Measurements from ENCODE around the gene NCKAP5.
A peak's percentile ranks its signal among the peaks of the same experiment; 100 is the strongest.

Gene NCKAP5

DNA sequence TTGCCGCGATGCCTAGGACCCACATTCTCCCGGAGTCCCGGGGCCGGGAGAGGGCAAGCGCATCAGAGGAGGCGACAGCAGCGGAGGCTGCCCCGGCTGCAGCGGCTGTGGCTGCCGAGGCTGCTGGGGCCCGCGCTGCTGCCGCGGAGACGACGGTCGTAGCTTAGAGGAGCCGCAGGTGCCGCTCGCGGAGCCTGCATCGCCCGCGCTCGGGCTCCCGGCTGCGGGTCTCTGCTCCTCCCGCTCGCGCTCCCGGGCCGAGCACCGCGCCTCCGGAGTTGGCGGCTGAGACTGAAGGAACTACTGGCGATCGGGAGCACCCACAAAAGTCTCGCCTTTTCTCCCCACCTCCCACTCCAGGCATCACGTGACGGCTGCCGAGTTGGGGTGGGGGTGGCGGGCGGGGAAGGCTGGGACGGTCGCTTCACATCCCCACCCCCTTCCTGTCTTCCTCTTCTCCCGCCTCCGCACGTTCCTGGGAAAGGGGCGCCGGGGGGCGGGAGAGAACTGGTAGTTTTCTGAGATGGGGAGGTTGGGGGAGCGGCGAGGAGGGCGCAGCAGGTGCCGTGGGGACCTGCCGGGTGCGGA lies 898.3 kb downstream of the NCKAP5 start, which contains the start of gene LYPD1:
Gene LYPD1 (minus strand): TSS at position 298 of the 588 bp plus-strand sequence. CDS start 273 bp downstream, at position 25.
- Histone ChIP-seq H3K9ac (ENCODE audit: low read length) (peak within 1 kb of the TSS; percentile 65), H4K5ac (ENCODE audit: low read length) (no peak within 1 kb of the TSS), H3K4ac (ENCODE audit: low read depth, low read length) (no peak within 1 kb of the TSS), H3K4me3 (ENCODE audit: low read length) (peak within 1 kb of the TSS; percentile 40), H2AK5ac (ENCODE audit: low read length) (no peak within 1 kb of the TSS), H2BK5ac (ENCODE audit: low read length) (no peak within 1 kb of the TSS), H3K4me2 (ENCODE audit: low read length) (peak within 1 kb of the TSS; percentile 90), H2BK120ac (ENCODE audit: low read depth, low read length) (no peak within 1 kb of the TSS), H3K18ac (ENCODE audit: low read length) (peak within 1 kb of the TSS; percentile 19), H3K27ac (ENCODE audit: low read depth, low read length) (peak within 1 kb of the TSS; percentile 33), H3K79me1 (ENCODE audit: low read length) (no peaks in the 10 kb centered on the region), H4K8ac (ENCODE audit: low read depth, low read length) (no peak within 1 kb of the TSS), H3K79me2 (ENCODE audit: control insufficient read depth, insufficient read depth, low read length) (no peaks in the 10 kb centered on the region), H3K56ac (ENCODE audit: low read length) (peak within 1 kb of the TSS; percentile 84), H3K36me3 (ENCODE audit: control insufficient read depth, insufficient read depth, low read length) (no peaks in the 10 kb centered on the region), H3K23ac (ENCODE audit: low read length) (peak within 1 kb of the TSS; percentile 92), H3K27me3 (ENCODE audit: insufficient read depth, low read length, poor library complexity) (no peaks in the 10 kb centered on the region), H3K4me1 (ENCODE audit: control insufficient read depth, low read depth, low read length) (peaks cover 11% of the 10 kb centered on the region), H2BK15ac (replicated peaks; ENCODE audit: low read depth) (no peak within 1 kb of the TSS)
- DNase-seq, result peak; percentile 76
- WGBS (ENCODE audit: extremely low coverage, insufficient coverage, low lambda C conversion rate), result no CpG with 5 or more reads among the region's 59 CpGs

DNA sequence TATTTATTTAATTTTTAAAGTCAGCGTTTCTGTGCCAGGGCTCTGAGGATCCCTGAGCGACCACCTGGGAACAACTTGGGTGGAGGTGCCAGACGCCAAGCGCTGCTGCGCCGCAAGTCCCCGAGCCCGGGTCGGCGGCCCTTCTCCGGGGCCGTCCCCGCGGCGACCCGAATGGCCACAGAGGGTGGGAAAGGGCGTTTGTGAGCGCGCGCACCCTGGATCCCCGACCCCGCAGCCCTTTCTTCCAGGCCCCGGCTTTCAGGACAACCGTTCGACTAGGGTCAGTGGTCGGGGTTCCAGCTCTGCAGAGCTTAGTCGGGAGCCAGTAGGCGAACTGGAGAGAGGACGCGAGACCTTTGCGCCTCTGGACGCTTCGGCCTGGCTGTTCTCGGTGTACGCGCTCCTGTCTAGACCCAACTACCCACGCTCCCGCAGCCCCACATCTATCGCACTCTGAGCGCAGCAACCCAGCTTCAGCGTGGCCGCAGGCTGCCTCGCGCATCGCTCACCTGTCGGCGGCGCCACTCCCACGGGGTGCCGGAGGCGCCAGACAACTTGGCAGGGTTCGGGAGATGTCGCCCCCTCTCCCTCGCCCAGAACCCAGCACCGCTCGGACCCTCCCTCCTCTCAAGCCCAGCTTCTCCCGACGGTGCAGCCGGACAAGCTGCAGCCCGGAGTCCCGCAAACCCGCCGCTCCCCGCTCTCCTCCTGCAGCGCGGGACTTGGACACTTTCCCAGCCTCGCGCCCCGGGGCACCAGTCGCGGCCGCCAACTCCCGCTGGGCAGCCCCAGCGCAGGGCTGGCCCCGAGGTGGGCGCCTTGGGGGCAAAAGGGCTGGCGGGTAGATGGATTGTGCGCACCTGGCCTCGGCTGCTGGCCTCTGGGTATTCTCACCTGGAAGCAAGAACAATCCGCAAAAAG lies 899.0 kb downstream of the NCKAP5 start:
- Histone ChIP-seq H2BK15ac (replicated peaks; ENCODE audit: low read depth) (no peak overlapping the region), H3K79me2 (ENCODE audit: control insufficient read depth, insufficient read depth, low read length) (no peaks in the 10 kb centered on the region), H3K27me3 (ENCODE audit: insufficient read depth, low read length, poor library complexity) (no peaks in the 10 kb centered on the region)

DNA sequence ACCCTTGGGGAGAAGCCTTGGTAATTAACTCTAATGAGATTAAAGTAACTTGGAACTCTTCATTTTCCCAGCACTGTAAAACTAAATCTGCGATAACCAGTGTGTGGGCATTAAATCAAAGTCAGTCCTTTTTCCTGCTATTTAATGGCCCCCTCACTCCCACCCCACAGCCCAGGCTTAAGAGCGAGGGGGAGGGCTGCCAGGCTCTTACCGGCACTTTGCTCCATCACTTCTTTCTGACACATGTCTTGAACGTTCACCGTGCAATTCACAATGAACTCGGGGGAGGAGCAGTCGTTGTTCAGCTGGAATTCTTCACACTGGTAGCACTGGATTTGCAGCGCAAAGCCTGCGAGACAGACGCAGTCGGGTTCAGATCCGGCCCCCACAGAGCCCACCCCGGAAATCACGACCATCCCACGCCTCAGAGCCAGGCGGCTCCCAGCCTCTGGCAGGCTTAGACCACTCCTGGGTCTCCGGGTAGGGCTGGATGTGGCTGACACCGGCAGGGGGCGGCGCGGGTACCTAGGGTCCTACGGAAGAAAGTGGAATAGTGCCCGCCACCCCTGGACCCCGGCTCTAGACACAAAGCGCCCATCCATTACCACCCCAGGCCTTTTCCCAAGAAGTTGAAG lies 900.0 kb downstream of the NCKAP5 start:
- Histone ChIP-seq H3K27me3 (ENCODE audit: insufficient read depth, low read length, poor library complexity) (no peaks in the 10 kb centered on the region), H4K5ac (ENCODE audit: low read length) (no peak overlapping the region), H3K4ac (ENCODE audit: low read depth, low read length) (no peak overlapping the region), H3K9ac (ENCODE audit: low read length) (peak overlapping the region; percentile 29), H3K36me3 (ENCODE audit: control insufficient read depth, insufficient read depth, low read length) (no peaks in the 10 kb centered on the region), H3K27ac (ENCODE audit: low read depth, low read length) (no peak overlapping the region), H3K56ac (ENCODE audit: low read length) (peak overlapping the region; percentile 74), H3K23ac (ENCODE audit: low read length) (no peak overlapping the region), H2BK15ac (replicated peaks; ENCODE audit: low read depth) (no peak overlapping the region), H3K79me2 (ENCODE audit: control insufficient read depth, insufficient read depth, low read length) (no peaks in the 10 kb centered on the region), H3K4me3 (ENCODE audit: low read length) (no peak overlapping the region), H3K4me2 (ENCODE audit: low read length) (peak overlapping the region; percentile 90), H3K4me1 (ENCODE audit: control insufficient read depth, low read depth, low read length) (peaks cover 11% of the 10 kb centered on the region), H3K18ac (ENCODE audit: low read length) (peak overlapping the region; percentile 19), H3K79me1 (ENCODE audit: low read length) (no peaks in the 10 kb centered on the region), H2BK120ac (ENCODE audit: low read depth, low read length) (no peak overlapping the region), H2BK5ac (ENCODE audit: low read length) (no peak overlapping the region), H2AK5ac (ENCODE audit: low read length) (no peak overlapping the region), H4K8ac (ENCODE audit: low read depth, low read length) (no peak overlapping the region)
- DNase-seq, result peak; percentile 70
- no CpG with 5 or more reads among the region's 25 CpGs for WGBS (ENCODE audit: extremely low coverage, insufficient coverage, low lambda C conversion rate)

More for the DNA sequence above, 899.0 kb downstream of the NCKAP5 start:
- peak; percentile 57 for DNase-seq
- Histone ChIP-seq H3K4ac (ENCODE audit: low read depth, low read length) (no peak overlapping the region), H4K8ac (ENCODE audit: low read depth, low read length) (no peak overlapping the region), H2BK5ac (ENCODE audit: low read length) (no peak overlapping the region), H3K4me2 (ENCODE audit: low read length) (peak overlapping the region; percentile 90), H3K4me1 (ENCODE audit: control insufficient read depth, low read depth, low read length) (peaks cover 11% of the 10 kb centered on the region), H3K18ac (ENCODE audit: low read length) (peak overlapping the region; percentile 19), H4K5ac (ENCODE audit: low read length) (no peak overlapping the region), H2BK120ac (ENCODE audit: low read depth, low read length) (no peak overlapping the region), H3K79me1 (ENCODE audit: low read length) (no peaks in the 10 kb centered on the region), H3K27ac (ENCODE audit: low read depth, low read length) (no peak overlapping the region), H3K9ac (ENCODE audit: low read length) (peak overlapping the region; percentile 65), H3K36me3 (ENCODE audit: control insufficient read depth, insufficient read depth, low read length) (no peaks in the 10 kb centered on the region), H3K23ac (ENCODE audit: low read length) (peak overlapping the region; percentile 92), H3K4me3 (ENCODE audit: low read length) (peak overlapping the region; percentile 40), H2AK5ac (ENCODE audit: low read length) (no peak overlapping the region), H3K56ac (ENCODE audit: low read length) (peak overlapping the region; percentile 84)
- no CpG with 5 or more reads among the region's 80 CpGs for WGBS (ENCODE audit: extremely low coverage, insufficient coverage, low lambda C conversion rate)

DNA sequence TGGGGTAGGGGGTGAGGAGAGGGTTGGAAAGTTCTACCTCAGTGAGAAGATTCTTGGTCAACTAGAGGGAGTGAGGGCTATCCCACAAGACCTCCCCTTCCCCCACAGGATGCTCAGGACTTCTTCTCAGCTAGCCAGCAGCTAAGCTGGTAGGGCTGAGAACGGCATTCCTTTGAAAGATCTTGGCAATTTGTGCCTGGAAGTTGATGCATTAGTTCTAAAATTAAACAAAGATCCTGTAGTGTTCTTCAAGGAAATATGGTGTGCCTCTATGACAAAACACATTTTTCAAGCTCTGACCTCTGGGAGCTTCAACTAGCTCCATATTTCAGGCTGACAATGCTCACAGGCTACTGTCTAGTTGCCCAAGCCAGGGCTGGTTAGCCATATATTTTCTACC lies 900.6 kb downstream of the NCKAP5 start:
- peaks cover 11% of the 10 kb centered on the region for H3K4me1 ChIP-seq (ENCODE audit: control insufficient read depth, low read depth, low read length)
- no peak overlapping the region for H4K5ac ChIP-seq (ENCODE audit: low read length)
- no peak overlapping the region for H3K9ac ChIP-seq (ENCODE audit: low read length)
- no peak overlapping the region for H3K4ac ChIP-seq (ENCODE audit: low read depth, low read length)
- no peak overlapping the region for H2BK15ac ChIP-seq (replicated peaks; ENCODE audit: low read depth)
- no peaks in the 10 kb centered on the region for H3K79me1 ChIP-seq (ENCODE audit: low read length)
- no peak overlapping the region for H3K23ac ChIP-seq (ENCODE audit: low read length)
- no peak overlapping the region for H3K4me2 ChIP-seq (ENCODE audit: low read length)
- no peak overlapping the region for H4K8ac ChIP-seq (ENCODE audit: low read depth, low read length)
- no peak overlapping the region for H3K4me3 ChIP-seq (ENCODE audit: low read length)
- H2AK5ac ChIP-seq (ENCODE audit: low read length), result no peak overlapping the region
- H2BK5ac ChIP-seq (ENCODE audit: low read length), result no peak overlapping the region
- no peak overlapping the region for H3K27ac ChIP-seq (ENCODE audit: low read depth, low read length)
- no peaks in the 10 kb centered on the region for H3K79me2 ChIP-seq (ENCODE audit: control insufficient read depth, insufficient read depth, low read length)
- no peaks in the 10 kb centered on the region for H3K36me3 ChIP-seq (ENCODE audit: control insufficient read depth, insufficient read depth, low read length)
- H2BK120ac ChIP-seq (ENCODE audit: low read depth, low read length), result no peak overlapping the region
- H3K18ac ChIP-seq (ENCODE audit: low read length), result no peak overlapping the region
- no CpG with 5 or more reads among the region's 1 CpG for WGBS (ENCODE audit: extremely low coverage, insufficient coverage, low lambda C conversion rate)
- no peaks in the 10 kb centered on the region for H3K27me3 ChIP-seq (ENCODE audit: insufficient read depth, low read length, poor library complexity)
- peak; percentile 31 for DNase-seq
- peak overlapping the region; percentile 3 for H3K56ac ChIP-seq (ENCODE audit: low read length)

DNA sequence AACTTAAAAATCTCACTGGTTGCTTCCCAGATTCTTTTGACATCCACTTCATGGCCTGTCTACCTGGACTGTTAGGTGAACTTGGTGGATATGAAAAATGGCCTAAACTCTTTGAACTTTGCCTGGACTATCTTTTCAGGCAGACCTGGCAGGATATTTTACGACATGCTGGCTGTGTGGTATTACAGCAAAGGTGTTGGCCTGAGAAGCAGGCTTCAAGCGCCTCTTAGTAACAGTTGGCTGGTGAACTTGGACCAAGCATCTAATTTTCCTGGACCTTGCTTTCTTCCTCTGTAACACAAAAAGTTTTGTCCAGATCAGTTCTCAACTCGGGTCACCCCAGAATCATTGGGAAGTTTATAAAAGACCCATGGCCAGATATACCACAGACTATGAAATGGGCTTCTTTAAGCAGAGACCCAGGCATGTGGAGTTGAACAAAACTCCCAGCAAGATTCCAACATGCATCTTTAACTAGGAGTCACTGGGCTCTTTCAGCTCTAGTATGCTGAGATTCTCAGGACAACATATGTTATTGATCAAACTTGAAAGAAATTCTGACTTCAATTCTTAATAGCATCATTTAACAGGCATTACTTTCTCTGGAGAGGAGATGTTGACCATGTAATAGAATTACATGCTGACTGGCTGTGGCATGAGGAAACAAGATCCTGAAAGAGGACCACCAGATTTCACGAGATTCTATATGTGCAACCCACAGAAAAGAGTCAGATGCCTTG lies 902.7 kb downstream of the NCKAP5 start:
- H2BK15ac ChIP-seq (replicated peaks; ENCODE audit: low read depth), result no peak overlapping the region
- H3K4me1 ChIP-seq (ENCODE audit: control insufficient read depth, low read depth, low read length), result peaks cover 11% of the 10 kb centered on the region
- H2BK5ac ChIP-seq (ENCODE audit: low read length), result no peak overlapping the region
- no peak overlapping the region for H3K4me2 ChIP-seq (ENCODE audit: low read length)
- H3K56ac ChIP-seq (ENCODE audit: low read length), result no peak overlapping the region
- no peak overlapping the region for H4K5ac ChIP-seq (ENCODE audit: low read length)
- H3K27me3 ChIP-seq (ENCODE audit: insufficient read depth, low read length, poor library complexity), result no peaks in the 10 kb centered on the region
- H4K8ac ChIP-seq (ENCODE audit: low read depth, low read length), result no peak overlapping the region
- no peak overlapping the region for H3K23ac ChIP-seq (ENCODE audit: low read length)
- no peak overlapping the region for H3K18ac ChIP-seq (ENCODE audit: low read length)
- H3K27ac ChIP-seq (ENCODE audit: low read depth, low read length), result no peak overlapping the region
- H3K79me2 ChIP-seq (ENCODE audit: control insufficient read depth, insufficient read depth, low read length), result no peaks in the 10 kb centered on the region
- WGBS (ENCODE audit: extremely low coverage, insufficient coverage, low lambda C conversion rate), result no CpG with 5 or more reads among the region's 4 CpGs
- no peaks in the 10 kb centered on the region for H3K79me1 ChIP-seq (ENCODE audit: low read length)
- no peak overlapping the region for H3K4me3 ChIP-seq (ENCODE audit: low read length)
- H2AK5ac ChIP-seq (ENCODE audit: low read length), result no peak overlapping the region
- no peaks in the 10 kb centered on the region for H3K36me3 ChIP-seq (ENCODE audit: control insufficient read depth, insufficient read depth, low read length)
- H3K4ac ChIP-seq (ENCODE audit: low read depth, low read length), result no peak overlapping the region
- no peak overlapping the region for H3K9ac ChIP-seq (ENCODE audit: low read length)
- no peak for DNase-seq
- H2BK120ac ChIP-seq (ENCODE audit: low read depth, low read length), result no peak overlapping the region
